Breast epithelium (tissue), 4 donors: ENCODE results near the gene REELD1. TPM values are rescaled to one million over a fixed set of nuclear protein-coding genes. Genes with fewer than 3 reads are reported as not detected.

ENCODE experiments used
- DNase-seq, 2 donors: peaks; one replicate each; pipeline ENCODE4 v3.0.0-alpha.2; 2019; ENCODE audit warnings: low spot score in 2 of 2
- H3K27ac ChIP-seq, 2 donors: fragments of 200-600 bp; sonication (generic) in 1 of 2; one replicate each; pipeline ENCODE4 v1.5.1; 2016 to 2019; ENCODE audit warnings: mild to moderate bottlenecking in 1 of 2
- H3K27me3 ChIP-seq, 2 donors: fragments of 200-600 bp; sonication (generic) in 1 of 2; one replicate each; pipeline versions ENCODE4 v1.5.1 to v1.6.0; 2017 to 2019; ENCODE audit warnings: control low read depth in 1 of 2, mild to moderate bottlenecking in 1 of 2
- H3K36me3 ChIP-seq: fragments of 200-600 bp; one replicate; pipeline ENCODE4 v1.5.1; 2019
- H3K4me1 ChIP-seq, 2 donors: fragments of 200-600 bp; sonication (generic); one replicate each; pipeline ENCODE4 v1.5.1; 2016 to 2019; ENCODE audit warnings: control low read depth in 1 of 2
- H3K4me3 ChIP-seq, 3 donors: fragments of 200-600 bp; sonication (generic); 1 replicate in 2 of 3; 2 replicates in 1 of 3; pipeline ENCODE4 v1.5.1; 2016 to 2019; ENCODE audit warnings: mild to moderate bottlenecking in 3 of 3, moderate library complexity in 2 of 3
- H3K9me3 ChIP-seq, 2 donors: fragments of 200-600 bp; sonication (generic) in 1 of 2; one replicate each; pipeline ENCODE4 v1.5.1; 2016 to 2019; ENCODE audit warnings: control low read depth in 1 of 2
- CTCF ChIP-seq, 3 donors: fragments of 450-650 bp; IDR thresholded peaks; one replicate each; pipeline ENCODE4 v1.5.1; 2016 to 2017; ENCODE audit warnings: antibody characterized with exemption in 3 of 3, mild to moderate bottlenecking in 3 of 3, moderate library complexity in 3 of 3
- POLR2A ChIP-seq: fragments of 450-650 bp; IDR thresholded peaks from one replicate; pipeline ENCODE4 v1.6.1; 2016; ENCODE audit warnings: antibody characterized with exemption, mild to moderate bottlenecking, moderate library complexity
- POLR2AphosphoS5 ChIP-seq, 3 donors: sonication (generic); formaldehyde crosslinking; IDR thresholded peaks; one replicate each; pipeline ENCODE4 v1.6.1; 2017; ENCODE audit warnings: antibody characterized with exemption in 3 of 3
- intact Hi-C: fragments of 100-400 bp; cut with DNase I; formaldehyde crosslinking; loops from one replicate; pipeline ENCODE4 v1.15.1; 2023; ENCODE audit warnings: low total_unique reads
- total RNA-seq, 3 donors: library from RNA; depleted of rRNA; stranded (reverse); fragments of >200 nt; gene quantifications; one replicate each; pipeline ENCODE4 v1.1.0, GENCODE V29; 2016

The REELD1 gene
- total RNA-seq, 3 donors from 2014 or later = 0.73 to 1.3 (median 0.98) TPM

DNA sequence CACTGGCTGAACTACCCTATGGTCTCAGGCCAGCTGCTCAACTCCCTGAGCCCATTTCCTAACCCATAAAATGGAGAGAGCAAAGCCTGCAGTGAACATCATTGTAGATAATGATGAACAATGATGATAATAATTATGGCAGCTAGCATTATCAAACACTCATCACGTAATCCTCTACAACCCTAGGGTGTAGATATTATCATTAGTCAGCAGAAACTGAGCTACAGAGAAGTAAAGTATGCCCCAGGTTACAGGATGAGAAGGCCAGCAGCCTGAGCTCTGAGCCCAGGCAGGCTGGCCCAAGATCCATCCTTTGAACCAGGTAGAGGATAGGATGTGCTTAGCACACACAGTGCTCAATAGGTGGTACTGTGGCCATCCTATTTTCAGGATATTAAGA lies 43.2 kb downstream of the REELD1 start:
- Histone ChIP-seq H3K9me3 (no peaks in the 10 kb centered on the region), H3K27me3 (no peaks in the 10 kb centered on the region), H3K4me3 (no peak overlapping the region), H3K4me1 (no peaks in the 10 kb centered on the region), H3K36me3 (peaks cover 7% of the 10 kb centered on the region), H3K27ac (no peak overlapping the region)
- TF ChIP-seq POLR2A (no peak), POLR2AphosphoS5 (IDR thresholded peaks at IDR 0.05) (no peak), CTCF (IDR thresholded peaks at IDR 0.05) (no peak)
- intact Hi-C loops = no loop called here
- DNase-seq = no peak

DNA sequence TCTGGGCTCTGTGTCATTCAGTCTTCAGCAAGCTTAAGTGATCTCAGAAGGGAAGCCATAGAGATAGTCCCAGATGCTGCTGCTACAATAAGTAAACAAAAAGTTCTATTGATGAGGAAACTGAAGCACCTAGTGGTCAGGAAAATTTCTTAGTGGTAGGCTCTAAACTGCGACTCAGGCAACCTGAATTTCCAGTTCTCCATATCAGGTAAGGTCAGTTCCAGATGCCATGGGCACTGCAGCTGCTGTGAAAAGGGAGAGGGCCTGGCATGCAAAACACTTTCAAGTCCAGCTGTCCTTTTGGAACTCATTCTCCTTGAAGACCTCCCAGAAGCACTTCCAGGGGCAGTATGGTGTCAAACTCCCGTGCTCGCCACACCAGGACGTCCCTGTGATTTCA lies 46.2 kb downstream of the REELD1 start:
- Histone ChIP-seq H3K27ac (no peak overlapping the region), H3K4me3 (no peak overlapping the region), H3K36me3 (peaks cover 2% of the 10 kb centered on the region), H3K27me3 (no peaks in the 10 kb centered on the region), H3K9me3 (no peaks in the 10 kb centered on the region), H3K4me1 (no peaks in the 10 kb centered on the region)
- no peak for DNase-seq
- intact Hi-C loops = no loop called here
- TF ChIP-seq POLR2A (no peak), CTCF (IDR thresholded peaks at IDR 0.05) (no peak), POLR2AphosphoS5 (IDR thresholded peaks at IDR 0.05) (no peak)

GRCh38 chr4:146261041-146261440 lies 46.7 kb downstream of the REELD1 start:
- H3K27me3 ChIP-seq = no peaks in the 10 kb centered on the region
- no peaks in the 10 kb centered on the region for H3K4me1 ChIP-seq
- DNase-seq = no peak
- TF ChIP-seq POLR2A (no peak), CTCF (IDR thresholded peaks at IDR 0.05) (no peak), POLR2AphosphoS5 (IDR thresholded peaks at IDR 0.05) (no peak)
- intact Hi-C loops = no loop called here
- no peaks in the 10 kb centered on the region for H3K36me3 ChIP-seq
- H3K4me3 ChIP-seq = no peak overlapping the region
- H3K27ac ChIP-seq = no peak overlapping the region
- no peaks in the 10 kb centered on the region for H3K9me3 ChIP-seq

DNA sequence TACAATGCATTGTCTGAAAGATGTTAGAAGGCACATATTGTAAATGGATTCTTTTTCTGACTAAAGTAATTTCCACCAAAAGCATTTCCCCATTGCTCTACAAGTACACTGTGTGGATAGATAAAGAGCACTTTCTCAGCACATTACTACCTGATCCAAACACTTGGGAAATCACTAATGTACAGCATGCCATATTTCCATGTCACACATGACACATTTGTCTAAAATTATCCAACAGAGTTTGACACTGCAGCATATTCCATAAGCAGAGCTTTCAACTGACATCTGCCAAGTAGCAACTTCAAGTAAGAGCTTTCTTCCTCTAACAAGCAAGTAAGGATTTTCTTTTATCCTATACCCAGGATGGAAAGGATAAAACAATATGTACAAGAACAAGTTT lies 49.5 kb downstream of the REELD1 start:
- no peaks in the 10 kb centered on the region for H3K36me3 ChIP-seq
- no peaks in the 10 kb centered on the region for H3K27me3 ChIP-seq
- H3K4me3 ChIP-seq = no peak overlapping the region
- DNase-seq = no peak
- no peaks in the 10 kb centered on the region for H3K9me3 ChIP-seq
- no peaks in the 10 kb centered on the region for H3K4me1 ChIP-seq
- H3K27ac ChIP-seq = no peak overlapping the region
- TF ChIP-seq CTCF (IDR thresholded peaks at IDR 0.05) (no peak), POLR2A (no peak), POLR2AphosphoS5 (IDR thresholded peaks at IDR 0.05) (no peak)
- intact Hi-C loops = no loop called here

GRCh38 chr4:146265950-146266490 lies 51.7 kb downstream of the REELD1 start:
- intact Hi-C loops = no loop called here
- Histone ChIP-seq H3K36me3 (no peaks in the 10 kb centered on the region), H3K27ac (no peak overlapping the region), H3K9me3 (no peaks in the 10 kb centered on the region), H3K4me3 (no peak overlapping the region), H3K27me3 (no peaks in the 10 kb centered on the region), H3K4me1 (no peaks in the 10 kb centered on the region)
- TF ChIP-seq POLR2AphosphoS5 (IDR thresholded peaks at IDR 0.05) (no peak), CTCF (IDR thresholded peaks at IDR 0.05) (no peak), POLR2A (no peak)
- no peak for DNase-seq
